Right cardiac atrium (tissue), 5 donors: ENCODE data around the gene AHRR. TPM values are rescaled to one million over a fixed set of nuclear protein-coding genes. Genes with fewer than 3 reads are reported as not detected.
A peak's percentile ranks its signal among the peaks of the same experiment; 100 is the strongest.
"Not testable (repeated sequence)": the region's sequence is repeated elsewhere in the genome, so short reads cannot be mapped to it uniquely, and the experiment has no call there.

Experiments
- ATAC-seq, 2 donors: fragments of 200-7000 bp; cut with Tn5 transposase; one replicate each; pipeline versions ENCODE4 v1.8.0 to v1.9.1; 2020; ENCODE audit warnings: moderate library complexity in 2 of 2, mild to moderate bottlenecking in 1 of 2
- DNase-seq, 3 donors: peaks; one replicate each; pipeline ENCODE4 v3.0.0-alpha.2; 2020
- H3K27ac ChIP-seq: one replicate; pipeline ENCODE4 v1.5.1; 2013; ENCODE audit warnings: mild to moderate bottlenecking, low read length, control low read depth, moderate library complexity
- H3K27me3 ChIP-seq: one replicate; pipeline ENCODE4 v1.6.1; 2013; ENCODE audit not compliant: control insufficient read depth, insufficient read depth
- H3K4me1 ChIP-seq: one replicate; pipeline ENCODE4 v1.6.1; 2013; ENCODE audit warnings: low read length; ENCODE audit not compliant: control insufficient read depth, insufficient read depth
- H3K4me3 ChIP-seq: one replicate; pipeline ENCODE4 v1.5.1; 2013; ENCODE audit warnings: low read length, control low read depth
- H3K9me3 ChIP-seq: one replicate; pipeline ENCODE4 v1.6.1; 2013; ENCODE audit warnings: low read length; ENCODE audit not compliant: control insufficient read depth
- WGBS: extraction: QIAGEN DNeasy Blood & Tissue Kit; methylation state at CpG from one replicate; pipeline ENCODE4 v1.1.7; 2013; 5-methylcytosine and 5-hydroxymethylcytosine counted together
- intact Hi-C, 4 donors: fragments of 100-400 bp; cut with DNase I; formaldehyde crosslinking; loops; one replicate each; pipeline versions ENCODE4 v1.11.0 to v1.14.0; 2022 to 2023
- long read RNA-seq, 4 donors: library from polyadenylated mRNA; unstranded; transcript quantifications; one replicate each; pipeline ENCODE4 v2.0.0, GENCODE V29; 2020 to 2021
- polyA plus RNA-seq: library from polyadenylated mRNA; stranded (reverse); fragments of 200-250 nt; gene quantifications from one replicate; pipeline ENCODE4 v1.2.3, GENCODE V29; 2013
- total RNA-seq, 4 donors: library from RNA; stranded (reverse); fragmentation: NEBNext Ultra II Directional; extraction: Animal tissue kit (Norgen Biotek cat#: 25700); gene quantifications; one replicate each; pipeline ENCODE4 v1.2.1, GENCODE V29; 2021
- donor health status: healthy with polysubstance abuse.
- donor health status: DM: no; HTN: yes; CAD: no.
- donor health status: DM: no; HTN: no; CAD: no.
- donor health status: DM: no; HTN: yes; CAD: no; lungs with severe emphysema.
- donor health status: DM: yes; HTN: yes; CAD: no.

AHRR gene
- 1 to 10 TPM in 2 of 4 donors, under 1 TPM in 2; 0.17 to 3.7 (median 1.6) TPM for total RNA-seq
- 0.41 TPM for polyA plus RNA-seq
- long read RNA-seq, donor 1: 0 reads
- long read RNA-seq, donor 2, partial matches to known transcripts: 0 of 4 reads
- long read RNA-seq, donor 2, other reads (novel, unspliced or antisense): 3 of 4 reads
- long read RNA-seq, donor 3, partial matches to known transcripts: 1 of 9 reads
- long read RNA-seq, donor 3, other reads (novel, unspliced or antisense): 8 of 9 reads
- long read RNA-seq, donor 4: 0 reads

GRCh38 chr5:321230-321725 is at the start of gene AHRR:
Gene AHRR, plus strand, starts transcription at chr5:321714. Its CDS starts 22,189 bp downstream, at chr5:343903.
- WGBS: under 1% methylated on average over 51 of the region's 51 CpGs
- peaks cover 2% of the 10 kb centered on the region for H3K9me3 ChIP-seq
- DNase-seq (peak; percentile 61 to 90 (median 80)), ATAC-seq (peak; percentile 76 to 79)
- H3K4me3 ChIP-seq: peak within 1 kb of the TSS; percentile 67
- no peak within 1 kb of the TSS for H3K27ac ChIP-seq
- no peaks in the 10 kb centered on the region for H3K27me3 ChIP-seq
- intact Hi-C loops: no loop called here
- H3K4me1 ChIP-seq: no peaks in the 10 kb centered on the region

DNA sequence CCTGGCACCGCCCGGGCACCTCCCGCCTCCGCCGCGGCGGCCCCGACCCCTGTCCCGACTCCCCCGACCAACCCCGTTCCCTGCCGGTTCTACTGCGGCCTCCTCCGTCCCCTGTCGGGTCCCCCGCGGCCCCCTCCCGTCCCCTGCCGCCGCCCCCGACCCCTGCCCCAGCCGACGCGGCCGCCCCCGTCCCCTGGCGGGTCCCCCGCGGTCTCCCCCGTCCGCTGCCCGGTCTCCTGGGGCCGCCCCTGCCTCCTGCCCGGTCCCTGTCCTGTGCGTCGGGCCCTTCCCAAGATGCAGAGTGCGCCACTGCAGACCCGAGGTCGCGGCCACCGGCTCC is 49.7 kb upstream of the AHRR start:
- H3K4me3 ChIP-seq: peak overlapping the region; percentile 95
- ATAC-seq, DNase-seq, H3K9me3 ChIP-seq, intact Hi-C loops, H3K27me3 ChIP-seq, H3K4me1 ChIP-seq: not testable (repeated sequence)
- 1% methylated on average over 40 of the region's 41 CpGs for WGBS
- peak overlapping the region; percentile 66 for H3K27ac ChIP-seq

- intact Hi-C loops, H3K4me3 ChIP-seq: not testable (repeated sequence)
Observed at GRCh38 chr5:273091-273490, 48.4 kb upstream of the AHRR start.

DNA sequence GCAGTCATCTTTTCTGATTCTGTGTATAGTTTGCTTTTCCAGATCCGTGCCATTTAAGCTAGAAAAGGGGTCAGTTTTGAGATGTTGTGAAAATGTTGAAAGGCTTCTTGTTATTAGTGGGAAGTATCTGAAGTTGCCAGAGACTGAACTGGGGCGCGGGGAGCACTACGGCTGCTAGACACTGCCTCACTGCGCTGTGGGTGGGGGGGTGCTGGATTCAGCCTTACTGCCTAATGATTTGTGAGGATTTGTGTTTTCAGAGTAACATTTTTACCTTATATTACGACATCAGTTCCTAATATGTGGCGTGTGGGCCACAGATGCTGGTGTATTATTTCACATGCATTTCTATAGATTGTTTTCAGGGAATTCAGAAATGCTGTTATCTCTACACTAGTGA is 48.0 kb upstream of the AHRR start:
- 91% methylated on average over 7 of the region's 7 CpGs for WGBS
- ATAC-seq, H3K4me3 ChIP-seq: not testable (repeated sequence)

More at GRCh38 chr5:273091-273490, 48.4 kb upstream of the AHRR start:
- not testable (repeated sequence) for ATAC-seq, H3K4me1 ChIP-seq, H3K9me3 ChIP-seq, DNase-seq, H3K27me3 ChIP-seq, H3K27ac ChIP-seq
- 79% methylated on average over 9 of the region's 9 CpGs for WGBS

GRCh38 chr5:274346-274745 is 47.2 kb upstream of the AHRR start:
- intact Hi-C loops, DNase-seq, H3K27ac ChIP-seq, ATAC-seq, H3K27me3 ChIP-seq, H3K4me1 ChIP-seq, H3K9me3 ChIP-seq, H3K4me3 ChIP-seq: not testable (repeated sequence)
- 71% methylated on average over 7 of the region's 7 CpGs for WGBS

More for the DNA sequence above, 48.0 kb upstream of the AHRR start:
- intact Hi-C loops, H3K9me3 ChIP-seq, H3K27me3 ChIP-seq, H3K4me1 ChIP-seq, DNase-seq, H3K27ac ChIP-seq: not testable (repeated sequence)

GRCh38 chr5:278646-279045 is 42.9 kb upstream of the AHRR start:
- H3K27me3 ChIP-seq: no peaks in the 10 kb centered on the region
- DNase-seq (peak in 1 of 3 donors; percentile 23), ATAC-seq (no peak)
- 96% methylated on average over 9 of the region's 9 CpGs for WGBS
- no peak overlapping the region for H3K27ac ChIP-seq
- no peaks in the 10 kb centered on the region for H3K9me3 ChIP-seq
- intact Hi-C loops: no loop called here
- H3K4me1 ChIP-seq: no peaks in the 10 kb centered on the region
- no peak overlapping the region for H3K4me3 ChIP-seq

DNA sequence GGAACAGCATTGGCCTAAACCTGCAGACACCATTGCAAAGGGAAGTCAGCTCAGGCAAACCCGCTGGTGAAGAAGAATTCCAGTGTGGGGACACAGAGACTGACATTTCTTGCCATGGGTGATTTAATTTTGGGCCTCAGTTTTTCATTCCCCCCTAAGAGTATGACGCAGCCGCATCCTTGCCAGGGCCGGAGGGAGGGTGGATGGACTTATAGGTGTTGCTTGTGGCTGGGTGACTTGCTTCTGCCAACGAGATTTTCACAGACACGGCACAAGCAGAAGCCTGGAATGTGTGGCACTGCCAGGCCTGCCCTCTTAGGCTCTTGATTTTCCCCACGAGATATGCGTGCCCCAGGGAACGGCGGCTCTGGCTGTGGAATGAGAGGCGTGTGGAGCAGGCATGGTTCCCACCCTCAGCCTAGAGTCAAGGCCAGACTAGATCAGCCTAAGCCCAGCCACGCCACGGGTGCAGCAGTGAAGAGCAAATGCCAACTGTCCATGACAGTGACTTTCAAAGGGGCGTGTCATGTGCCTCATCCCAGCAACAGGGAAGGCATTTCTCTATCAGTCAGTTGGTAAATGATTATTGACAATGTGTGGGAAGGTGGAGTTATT is 42.4 kb upstream of the AHRR start:
- H3K9me3 ChIP-seq, H3K27me3 ChIP-seq, ATAC-seq, H3K27ac ChIP-seq, intact Hi-C loops, DNase-seq, H3K4me1 ChIP-seq, H3K4me3 ChIP-seq: not testable (repeated sequence)
- 77% methylated on average over 14 of the region's 14 CpGs for WGBS

DNA sequence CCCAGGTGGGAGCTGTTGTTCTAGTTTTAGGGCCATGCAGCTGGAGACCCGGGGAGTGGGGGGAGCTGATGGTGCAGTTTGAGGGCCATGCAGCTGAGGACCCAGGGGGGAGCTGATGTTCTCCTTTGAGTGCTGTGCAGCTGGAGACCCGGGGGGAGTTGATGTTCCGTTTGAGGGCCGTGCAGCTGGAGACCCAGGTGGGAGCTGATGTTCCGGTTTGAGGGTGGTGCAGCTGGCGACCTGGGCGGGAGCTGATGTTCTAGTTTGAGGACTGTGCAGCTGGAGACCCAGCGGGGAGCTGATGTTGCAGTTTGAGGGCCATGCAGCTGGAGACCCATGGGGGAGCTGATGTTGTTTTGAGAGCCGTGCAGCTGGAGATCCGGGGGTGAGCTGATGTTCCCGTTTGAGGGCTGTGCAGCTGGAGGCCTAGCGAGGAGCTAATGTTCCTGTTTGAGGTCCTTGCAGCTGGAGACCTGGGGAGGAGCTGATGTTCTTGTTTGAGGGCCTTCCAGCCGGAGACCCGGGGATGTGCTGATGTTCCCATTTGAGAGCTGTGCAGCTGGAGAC is 35.4 kb upstream of the AHRR start:
- Histone ChIP-seq H3K27me3 (no peaks in the 10 kb centered on the region), H3K4me3 (no peak overlapping the region), H3K9me3 (no peaks in the 10 kb centered on the region), H3K27ac (no peak overlapping the region), H3K4me1 (no peaks in the 10 kb centered on the region)
- ATAC-seq (no peak), DNase-seq (no peak)
- WGBS: 92% methylated on average over 14 of the region's 14 CpGs
- intact Hi-C loops: no loop called here

- H3K9me3 ChIP-seq, H3K4me1 ChIP-seq, DNase-seq, ATAC-seq, H3K27me3 ChIP-seq, intact Hi-C loops, H3K27ac ChIP-seq, H3K4me3 ChIP-seq: not testable (repeated sequence)
- 83% methylated on average over 13 of the region's 13 CpGs for WGBS
Observed at GRCh38 chr5:290200-290599, 31.3 kb upstream of the AHRR start.

GRCh38 chr5:291345-291744 is 30.2 kb upstream of the AHRR start:
- H3K9me3 ChIP-seq, H3K4me1 ChIP-seq, H3K27me3 ChIP-seq, H3K27ac ChIP-seq, H3K4me3 ChIP-seq, ATAC-seq, intact Hi-C loops, DNase-seq: not testable (repeated sequence)
- WGBS: 96% methylated on average over 10 of the region's 10 CpGs

DNA sequence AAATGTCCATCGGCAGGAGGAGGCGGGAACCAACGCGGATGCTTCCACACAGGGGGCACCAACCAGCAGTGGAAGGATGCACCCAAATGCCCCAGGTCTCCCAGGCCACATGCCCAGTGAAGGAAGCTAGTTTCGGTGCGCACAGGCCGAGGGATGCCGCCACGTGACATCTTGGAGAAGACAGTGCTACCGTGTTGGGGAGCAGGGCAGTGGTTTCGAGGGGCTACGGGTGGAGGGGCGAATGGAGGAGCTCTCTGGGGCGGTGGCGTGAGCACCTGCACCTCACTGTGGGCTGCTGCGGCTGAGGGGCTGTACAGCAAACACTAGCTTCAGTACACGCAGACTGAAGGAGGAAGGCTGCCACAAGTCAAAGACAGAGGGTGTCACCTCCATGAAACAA is 26.7 kb upstream of the AHRR start:
- WGBS: 98% methylated on average over 17 of the region's 17 CpGs
- DNase-seq, H3K27ac ChIP-seq, H3K4me1 ChIP-seq, H3K27me3 ChIP-seq, H3K9me3 ChIP-seq, intact Hi-C loops, ATAC-seq, H3K4me3 ChIP-seq: not testable (repeated sequence)
